ENCODE results near the gene BNC2.

- TF ChIP-seq CREB1 (IDR thresholded peaks at IDR 0.05; ENCODE audit: low read depth): no peak
- no peak for TF ChIP-seq REST (IDR thresholded peaks at IDR 0.05; ENCODE audit: low read depth)
- no peak for TF ChIP-seq NFIC (IDR thresholded peaks at IDR 0.05)
- TF ChIP-seq EP300 (IDR thresholded peaks at IDR 0.05; ENCODE audit: borderline replicate concordance): no peak
- no peak for TF ChIP-seq TAF1 (IDR thresholded peaks at IDR 0.05; ENCODE audit: low read depth)
- TF ChIP-seq CEBPB (IDR thresholded peaks at IDR 0.05): no peak
- TF ChIP-seq MAX (IDR thresholded peaks at IDR 0.05): no peak
- no peak for TF ChIP-seq FOXM1 (IDR thresholded peaks at IDR 0.05; ENCODE audit: borderline replicate concordance, low read depth)
Observed at GRCh38 chr9:16823906-16824305, 46.6 kb downstream of the BNC2 start.

All from Ishikawa (cell line).